Metanephros (tissue), 1 donor: Measurements from ENCODE around the gene C20orf173. TPM values are rescaled to one million over a fixed set of nuclear protein-coding genes. Genes with fewer than 3 reads are reported as not detected.

Source experiments
- total RNA-seq: library from RNA; depleted of rRNA; stranded (reverse); fragments of >200 nt; gene quantifications from one replicate; pipeline ENCODE4 v1.2.3, GENCODE V29; 2014

The C20orf173 gene, protein sequence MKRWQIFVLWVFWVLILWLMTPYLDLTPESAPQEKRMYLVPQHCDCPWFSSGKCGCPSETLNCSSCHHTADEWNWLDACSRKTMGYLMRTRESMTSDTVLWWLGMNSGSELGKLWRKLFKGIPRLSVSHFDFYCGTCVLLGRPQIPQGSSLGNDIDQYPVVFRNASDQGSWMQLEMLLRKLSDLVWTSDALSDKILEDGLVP
- total RNA-seq: not detected

DNA sequence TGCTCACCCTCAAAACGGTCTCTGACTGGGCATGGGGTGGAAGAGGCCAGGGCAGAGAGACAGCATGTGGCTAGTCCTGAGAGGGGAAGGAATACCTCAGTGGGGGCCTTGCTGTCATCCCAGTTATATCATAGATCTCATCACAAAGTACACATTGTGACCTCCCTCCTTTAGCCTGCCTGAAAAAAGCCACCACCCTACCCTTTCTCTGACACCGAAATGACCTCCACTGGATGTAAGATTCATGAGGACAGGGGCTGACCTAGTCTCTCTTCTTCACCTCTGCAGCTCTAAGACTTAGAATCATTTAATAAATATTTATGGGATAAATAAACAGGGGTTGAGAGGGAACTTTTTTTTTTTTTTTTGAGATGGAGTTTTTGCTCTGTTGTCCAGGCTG, at the start of gene C20orf173:
Gene C20orf173, minus strand, starts transcription at position 101 of the 400 bp plus-strand sequence. CDS start 279 bp downstream, outside the sequence.

GRCh38 chr20:35541783-35542662, 12.6 kb upstream of the C20orf173 start, which contains the start of gene ERGIC3:
ERGIC3 (plus strand) TSS chr20:35542078; CDS start chr20:35542098, 20 bp downstream.

Other genes with a start within 250 kb of the C20orf173 start
- gene EIF6, start 244.9 kb downstream of the C20orf173 start, total RNA-seq: 103 TPM
- gene FAM83C, start 237.2 kb downstream of the C20orf173 start, total RNA-seq: not detected
- 41.1 TPM for gene UQCC1, start 117.7 kb downstream of the C20orf173 start, total RNA-seq
- 0.12 TPM for gene GDF5, start 91.4 kb downstream of the C20orf173 start, total RNA-seq
- gene CEP250, start 74.1 kb downstream of the C20orf173 start, total RNA-seq: 21.4 TPM
- gene ERGIC3, start 12.4 kb upstream of the C20orf173 start, total RNA-seq: 301 TPM
- gene SPAG4, start 86.2 kb upstream of the C20orf173 start, total RNA-seq: 2.9 TPM
- 129 TPM for gene CPNE1, start 135.2 kb upstream of the C20orf173 start, total RNA-seq
- gene RBM12, start 135.2 kb upstream of the C20orf173 start, total RNA-seq: 49.7 TPM
- 47.8 TPM for gene NFS1, start 169.7 kb upstream of the C20orf173 start, total RNA-seq
- 237 TPM for gene ROMO1, start 169.8 kb upstream of the C20orf173 start, total RNA-seq
- gene RBM39, start 212.6 kb upstream of the C20orf173 start, total RNA-seq: 536 TPM
- gene PHF20, start 242.4 kb upstream of the C20orf173 start, total RNA-seq: 32.5 TPM